ENCODE data around the gene FAM43A.

The FAM43A gene, protein sequence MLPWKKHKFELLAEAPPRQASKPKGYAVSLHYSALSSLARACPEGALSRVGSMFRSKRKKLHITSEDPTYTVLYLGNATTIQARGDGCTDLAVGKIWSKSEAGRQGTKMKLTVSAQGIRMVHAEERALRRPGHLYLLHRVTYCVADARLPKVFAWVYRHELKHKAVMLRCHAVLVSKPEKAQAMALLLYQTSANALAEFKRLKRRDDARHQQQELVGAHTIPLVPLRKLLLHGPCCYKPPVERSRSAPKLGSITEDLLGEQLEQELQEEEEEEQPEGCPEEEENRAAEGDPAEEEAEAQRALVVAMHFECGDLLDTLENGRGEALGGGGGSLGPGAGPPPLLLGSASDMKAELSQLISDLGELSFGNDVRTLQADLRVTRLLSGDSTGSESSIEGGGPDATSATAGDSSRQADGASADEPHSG

DNA sequence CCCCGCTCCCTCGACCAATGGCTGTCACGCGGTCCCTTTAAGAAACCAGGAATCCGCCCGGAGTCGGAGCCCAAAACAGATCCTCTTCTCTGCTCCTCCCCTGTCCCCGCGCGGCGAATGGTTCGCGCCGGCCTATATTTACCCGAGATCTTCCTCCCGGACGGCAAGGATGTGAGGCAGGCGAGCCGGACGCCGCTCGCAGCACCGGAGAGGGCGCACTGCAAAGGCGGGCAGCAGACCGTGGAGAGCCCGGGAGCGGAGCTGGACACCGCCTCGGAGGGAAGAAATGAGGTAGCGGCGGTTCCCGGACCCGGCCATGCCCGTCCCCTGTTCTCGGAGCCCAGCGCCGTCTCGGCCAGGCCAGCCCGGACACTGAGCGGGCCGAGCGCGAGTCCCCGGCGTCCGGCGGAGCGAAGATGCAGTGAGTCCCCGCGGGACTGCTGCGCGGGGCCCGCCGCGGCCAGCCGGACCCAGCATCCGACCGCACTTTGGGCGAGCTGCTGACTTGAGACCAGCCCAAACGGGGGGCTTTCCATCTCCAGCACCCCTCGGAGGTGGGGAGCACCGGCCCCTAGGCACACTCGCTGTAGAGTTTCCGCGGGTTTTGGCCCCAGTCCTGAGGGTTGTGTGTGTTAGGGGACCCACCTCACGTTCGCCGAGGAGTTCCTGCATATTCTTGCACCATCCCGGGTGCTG is at the start of gene FAM43A:
Gene FAM43A, plus strand, starts transcription at position 166 of the 696 bp plus-strand sequence. CDS start 944 bp downstream, outside the sequence.
- no peak for FAIRE-seq

DNA sequence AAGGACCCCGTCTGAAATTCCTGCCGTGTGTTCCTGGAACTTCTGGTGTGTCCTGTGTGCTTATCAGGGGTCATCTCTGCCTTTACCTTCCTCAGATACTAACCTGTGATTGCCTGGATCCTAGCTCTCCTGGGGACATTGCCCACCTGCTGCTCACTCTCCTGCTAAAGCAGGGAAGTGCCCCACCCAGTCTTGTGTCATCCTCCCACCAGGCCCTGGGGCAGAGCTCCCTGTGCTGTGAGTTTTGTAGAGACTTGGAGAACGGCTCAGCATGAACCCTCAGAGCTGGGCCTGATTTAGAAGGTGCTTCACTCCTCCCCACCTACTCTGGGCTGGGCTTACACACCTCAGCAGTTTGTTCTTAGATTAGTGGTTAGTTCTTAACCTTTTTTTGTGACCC is 48.6 kb upstream of the FAM43A start:
- FAIRE-seq: no peak

DNA sequence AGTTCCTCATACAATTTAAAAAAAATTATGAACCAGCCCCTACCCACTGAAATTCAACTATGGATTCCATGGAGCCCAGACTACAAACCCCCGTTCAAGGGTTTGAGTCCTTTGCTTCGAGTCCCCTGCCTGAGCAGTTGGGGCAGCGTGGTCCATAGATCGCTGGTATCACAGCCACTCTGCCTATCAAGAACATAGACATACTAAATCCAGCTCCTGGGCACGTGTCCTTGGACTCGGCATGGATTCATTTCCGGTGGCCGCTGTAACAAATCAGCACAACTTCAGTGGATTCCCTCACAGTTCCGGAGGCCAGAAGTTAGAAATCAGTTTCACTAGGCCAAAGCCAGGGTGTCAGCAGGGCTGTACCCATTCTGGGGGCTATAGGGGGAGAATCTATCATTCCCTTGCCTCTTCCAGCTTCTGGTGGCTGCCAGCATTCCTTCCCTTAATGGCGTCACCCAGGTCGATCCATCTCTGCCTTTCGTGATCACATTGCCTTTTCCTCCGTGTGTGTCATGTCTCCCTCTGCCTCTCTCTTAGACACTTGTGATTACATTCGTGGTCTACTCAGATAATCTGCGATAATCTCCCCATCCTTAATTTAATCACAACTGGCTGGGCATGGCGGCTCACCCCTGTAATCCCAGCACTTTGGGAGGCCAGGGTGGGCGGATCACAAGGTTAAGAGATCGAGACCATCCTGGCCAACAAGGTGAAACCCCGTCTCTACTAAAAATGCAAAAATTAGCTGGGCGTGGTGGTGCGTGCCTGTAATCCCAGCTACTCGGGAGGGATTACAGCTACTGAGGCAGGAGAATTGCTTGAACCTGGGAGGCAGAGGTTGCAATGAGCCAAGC is 47.9 kb upstream of the FAM43A start:
- FAIRE-seq: no peak

DNA sequence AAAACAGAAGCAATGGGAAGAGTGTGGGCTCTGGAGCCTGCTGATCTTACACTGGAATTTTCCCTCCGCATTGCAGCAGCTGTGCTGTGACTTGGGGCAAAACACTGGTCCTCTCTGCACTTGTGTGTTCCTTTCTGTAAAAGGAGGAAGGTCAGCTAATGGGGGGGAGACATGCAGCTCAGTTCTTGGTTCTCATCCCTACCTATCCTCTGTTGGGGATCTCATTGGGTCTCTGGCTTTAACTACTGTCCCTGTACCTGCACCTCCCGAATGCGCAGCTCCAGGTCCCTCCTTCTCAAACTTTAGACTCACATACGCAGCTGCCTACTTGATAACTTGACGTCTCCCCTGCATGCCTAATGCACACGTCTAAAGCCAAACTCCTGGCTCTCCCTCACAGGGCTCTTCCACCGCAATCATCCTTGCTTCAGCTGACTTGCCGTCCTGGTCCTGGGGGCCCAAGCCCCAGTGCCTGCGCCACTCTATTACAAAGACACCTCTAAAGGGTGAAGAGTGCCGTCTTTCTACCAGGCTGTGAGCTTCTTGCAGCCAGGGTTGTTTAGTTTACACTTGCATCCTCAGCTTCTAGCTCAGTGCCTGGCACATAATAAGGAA is 46.6 kb upstream of the FAM43A start:
- FAIRE-seq: no peak

DNA sequence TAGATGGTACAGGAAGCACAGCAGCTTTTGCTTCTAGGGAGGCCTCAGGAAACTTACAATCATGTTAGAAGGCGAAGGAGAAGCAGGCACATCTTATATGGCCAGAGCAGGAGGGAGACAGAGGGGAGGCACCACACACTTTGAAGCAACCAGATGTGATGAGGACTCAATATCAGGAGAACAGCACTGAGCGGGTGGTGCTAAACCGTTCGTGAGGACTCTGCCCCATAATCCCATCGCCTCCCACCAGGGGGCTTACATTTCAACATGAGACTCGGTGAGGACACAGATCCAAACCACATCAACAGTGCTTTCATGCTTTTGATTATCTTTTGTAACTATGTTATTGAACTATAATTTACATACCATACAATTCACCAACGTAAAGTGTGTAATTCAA is 44.9 kb upstream of the FAM43A start:
- FAIRE-seq: no peak

DNA sequence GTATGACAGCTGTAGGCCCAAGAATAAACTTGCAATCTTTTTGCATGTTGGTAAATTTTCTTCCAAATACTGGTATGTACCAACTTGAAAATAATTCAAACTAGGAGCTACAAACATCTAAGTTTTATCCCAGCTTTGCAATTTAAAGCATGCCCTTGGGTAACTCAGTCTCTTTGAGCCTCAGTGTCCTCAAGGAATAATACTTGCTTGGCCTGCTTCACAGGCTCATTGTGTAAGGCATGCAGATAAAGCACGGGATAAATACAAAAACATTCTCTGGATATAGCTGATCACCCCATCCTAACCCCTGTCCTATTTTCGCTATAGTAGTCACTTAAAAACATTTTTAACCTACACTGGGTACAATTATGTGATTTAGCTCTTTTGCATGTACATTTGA is 42.9 kb upstream of the FAM43A start:
- no peak for FAIRE-seq

DNA sequence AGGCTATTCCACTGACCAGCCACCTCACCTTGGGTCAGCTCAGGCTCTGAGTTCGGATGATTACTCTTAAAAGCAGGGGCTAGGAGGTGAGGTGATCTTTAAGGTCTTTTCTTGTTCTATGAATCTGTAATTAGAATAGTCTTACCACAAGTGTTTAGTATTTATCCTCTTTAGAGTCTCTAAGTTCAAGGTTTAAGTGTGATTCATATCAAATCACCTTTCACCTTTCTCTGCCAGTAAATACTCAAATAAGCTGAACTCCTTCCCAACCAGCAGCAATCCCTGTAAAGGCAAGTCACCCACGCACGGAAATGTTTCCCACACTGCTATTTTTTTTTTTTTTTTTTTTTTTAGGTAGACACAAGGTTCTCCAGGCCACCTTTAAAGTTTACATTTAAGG is 37.9 kb upstream of the FAM43A start:
- FAIRE-seq: no peak

DNA sequence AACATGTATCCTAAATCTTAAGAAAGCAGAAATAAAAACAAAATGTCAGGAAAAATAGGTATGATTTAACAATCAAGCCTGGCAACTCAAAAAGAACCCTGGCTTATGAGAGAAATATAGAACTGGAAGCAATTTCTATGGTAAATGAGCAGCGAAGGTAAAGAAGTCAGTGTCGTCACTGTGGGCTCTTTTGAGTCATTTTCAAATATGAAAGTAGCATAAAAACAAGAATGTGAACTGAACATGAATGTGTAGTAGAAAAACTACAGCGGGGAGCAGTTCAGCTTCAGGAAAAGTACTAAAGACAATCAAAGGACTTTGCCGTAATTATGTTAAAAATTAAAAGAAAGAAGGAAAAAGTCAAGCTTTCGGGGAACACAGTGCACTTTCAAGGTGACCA is 31.2 kb upstream of the FAM43A start:
- no peak for FAIRE-seq

DNA sequence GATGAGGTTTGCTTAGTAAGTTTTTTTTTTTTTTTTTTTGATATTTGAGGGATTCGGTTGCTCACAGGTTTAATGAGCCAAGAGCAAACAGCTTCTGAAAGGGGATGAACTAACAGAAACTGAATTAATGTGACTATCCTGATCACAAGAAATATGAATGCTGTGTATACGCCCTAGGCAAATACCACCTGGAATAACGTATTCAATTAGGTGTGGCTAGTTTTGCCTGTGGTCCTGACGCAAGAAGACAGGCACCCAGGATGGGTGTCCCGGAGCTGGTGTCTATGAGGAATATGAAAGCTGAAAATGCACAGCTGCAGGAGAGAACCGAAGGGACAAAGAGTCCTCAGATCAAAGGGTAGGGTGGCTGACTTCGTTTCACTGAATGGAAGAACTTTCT is 28.2 kb upstream of the FAM43A start:
- no peak for FAIRE-seq

DNA sequence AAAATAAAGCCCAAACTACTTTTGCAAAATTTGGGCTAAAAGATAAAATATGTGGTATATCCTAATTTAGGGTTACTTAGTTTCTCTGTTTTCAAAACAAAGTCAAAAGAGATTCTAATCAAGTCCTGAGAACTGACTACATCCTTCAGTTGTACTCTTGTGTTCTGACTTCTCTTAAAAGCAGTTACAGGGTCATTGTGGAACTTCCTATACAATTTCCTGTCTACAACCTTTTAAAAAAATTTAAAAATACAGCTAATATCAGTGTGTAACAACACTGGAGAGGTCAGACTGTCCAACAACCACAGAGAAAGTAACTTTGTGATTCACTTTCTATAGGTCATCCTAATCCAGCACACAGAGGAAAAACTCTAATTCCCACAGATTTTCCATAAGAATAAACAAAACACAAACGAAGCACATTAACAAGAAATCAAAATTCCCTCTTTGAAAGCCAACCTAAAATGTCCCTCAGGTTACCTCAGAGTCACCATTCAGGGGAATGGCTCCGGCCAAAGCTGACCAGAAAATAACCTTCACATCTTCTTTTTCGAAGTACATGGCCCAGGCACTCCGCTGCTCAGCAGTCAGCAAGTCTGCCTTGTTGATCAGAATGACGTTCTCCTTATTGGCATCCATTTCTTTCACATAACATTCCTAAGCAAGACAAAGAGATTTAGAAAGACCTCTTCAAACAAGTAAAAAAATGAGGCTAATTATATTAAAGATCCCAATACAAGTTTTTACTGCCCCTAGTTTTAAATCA is 27.0 kb upstream of the FAM43A start:
- no peak for FAIRE-seq

DNA sequence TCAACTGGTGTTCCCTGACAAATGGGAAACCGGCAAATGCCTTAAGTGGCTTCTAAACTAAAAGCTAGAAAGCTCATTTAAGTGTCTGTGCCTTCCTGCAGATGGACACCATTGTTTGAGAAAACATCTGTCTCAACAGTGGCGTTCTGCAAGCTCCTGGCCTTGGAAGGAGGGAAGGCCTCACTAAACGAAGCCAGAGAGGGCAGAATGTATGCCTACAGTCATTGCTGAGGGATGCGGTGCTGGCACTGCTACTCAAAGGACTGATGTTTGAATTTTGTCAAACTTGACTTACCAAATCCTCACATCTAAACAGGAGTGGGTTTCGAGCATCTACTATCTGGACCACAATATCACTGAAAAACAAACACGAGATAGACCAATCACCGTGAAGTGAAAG is 25.9 kb upstream of the FAM43A start:
- no peak for FAIRE-seq

DNA sequence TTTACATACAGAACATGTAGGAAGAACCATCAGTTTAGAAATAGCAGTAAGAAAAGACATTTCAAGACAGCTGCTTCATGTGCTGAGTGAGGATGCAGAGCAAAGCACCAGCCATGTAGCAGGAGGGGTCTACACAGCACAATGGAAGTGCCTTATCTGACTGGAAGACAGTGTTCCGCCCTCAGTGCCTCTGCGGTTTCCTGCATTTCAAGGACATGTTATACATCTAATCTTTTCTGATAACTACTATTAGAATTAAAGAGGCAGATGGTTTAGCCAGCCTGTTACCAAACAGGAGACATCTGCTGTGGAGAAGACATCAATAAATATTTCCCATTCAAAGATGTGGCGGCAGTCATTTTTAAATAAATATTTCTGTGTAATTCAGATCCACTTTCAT is 24.3 kb upstream of the FAM43A start:
- no peak for FAIRE-seq

DNA sequence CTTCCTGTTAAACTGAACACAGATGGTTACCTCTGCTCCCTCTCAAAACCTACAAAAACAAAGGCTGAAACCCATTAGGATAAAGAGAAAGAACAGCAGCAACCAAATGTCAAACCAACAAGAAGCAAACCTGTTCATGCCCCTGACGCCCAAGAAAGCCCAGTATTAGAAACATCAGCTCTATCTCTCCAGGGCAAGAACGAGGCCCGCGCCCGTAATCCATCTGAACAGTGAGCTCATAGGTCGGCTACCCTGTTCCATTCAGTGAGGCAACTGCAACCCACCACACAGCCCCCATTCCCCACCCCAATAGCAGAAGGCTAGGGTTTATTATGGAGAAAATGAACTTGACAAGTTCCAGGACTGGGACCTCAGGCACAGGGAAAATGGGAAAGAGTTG is 23.7 kb upstream of the FAM43A start:
- no peak for FAIRE-seq

DNA sequence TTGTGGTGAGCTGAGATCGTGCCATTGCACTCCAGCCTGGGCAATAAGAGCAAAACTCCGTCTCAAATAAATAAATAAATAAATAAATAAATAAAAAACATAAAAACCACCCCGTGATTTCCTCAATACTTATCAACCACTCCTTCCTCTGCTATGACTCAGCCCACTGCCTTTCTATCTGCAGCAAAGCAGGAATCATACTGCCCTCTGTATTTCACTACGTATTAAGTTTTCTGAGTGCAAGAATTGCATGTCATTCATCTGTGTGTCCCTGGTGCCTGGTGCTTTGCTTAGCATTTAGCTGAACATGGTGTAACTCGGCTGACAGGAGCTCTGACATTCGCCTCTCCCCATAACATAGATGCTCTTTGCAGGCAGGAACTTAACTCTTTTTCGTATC is 20.8 kb upstream of the FAM43A start:
- no peak for FAIRE-seq

DNA sequence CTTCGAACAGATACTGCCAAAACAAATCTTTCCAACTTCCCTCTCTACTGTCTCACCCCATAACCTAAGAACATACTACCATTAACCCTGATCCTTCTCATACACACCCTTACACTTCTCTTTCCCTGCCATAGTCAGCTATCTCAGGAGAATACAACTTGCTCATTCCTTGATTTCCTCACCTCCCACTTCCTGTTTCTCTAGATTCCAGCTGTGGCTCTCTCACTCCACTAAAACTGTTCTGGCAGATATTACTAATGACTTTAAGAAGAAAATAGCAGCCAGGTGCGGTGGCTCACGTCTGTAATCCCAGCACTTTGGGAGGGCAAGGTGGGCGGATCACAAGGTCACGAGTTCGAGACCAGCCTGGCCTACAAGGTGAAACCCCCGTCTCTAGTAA is 18.3 kb upstream of the FAM43A start:
- FAIRE-seq: no peak

DNA sequence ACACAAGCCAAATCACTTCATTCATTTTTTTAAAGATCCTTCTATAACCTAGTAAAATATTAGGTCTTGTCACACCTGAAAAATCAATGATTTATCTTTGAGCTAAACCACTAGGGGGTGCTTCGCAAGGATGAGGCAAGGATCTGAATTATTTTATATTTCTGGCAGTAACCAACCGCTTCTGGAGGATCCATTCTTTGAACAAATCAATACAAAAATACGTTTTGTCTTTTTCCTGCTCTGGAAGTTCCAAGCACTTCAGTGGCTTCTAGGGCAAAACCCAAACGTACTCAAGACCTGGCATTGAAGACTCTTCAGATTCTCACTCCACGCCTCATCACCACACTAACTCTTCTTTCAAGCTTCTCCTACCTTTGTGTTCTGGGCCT is 14.2 kb upstream of the FAM43A start:
- no peak for FAIRE-seq

DNA sequence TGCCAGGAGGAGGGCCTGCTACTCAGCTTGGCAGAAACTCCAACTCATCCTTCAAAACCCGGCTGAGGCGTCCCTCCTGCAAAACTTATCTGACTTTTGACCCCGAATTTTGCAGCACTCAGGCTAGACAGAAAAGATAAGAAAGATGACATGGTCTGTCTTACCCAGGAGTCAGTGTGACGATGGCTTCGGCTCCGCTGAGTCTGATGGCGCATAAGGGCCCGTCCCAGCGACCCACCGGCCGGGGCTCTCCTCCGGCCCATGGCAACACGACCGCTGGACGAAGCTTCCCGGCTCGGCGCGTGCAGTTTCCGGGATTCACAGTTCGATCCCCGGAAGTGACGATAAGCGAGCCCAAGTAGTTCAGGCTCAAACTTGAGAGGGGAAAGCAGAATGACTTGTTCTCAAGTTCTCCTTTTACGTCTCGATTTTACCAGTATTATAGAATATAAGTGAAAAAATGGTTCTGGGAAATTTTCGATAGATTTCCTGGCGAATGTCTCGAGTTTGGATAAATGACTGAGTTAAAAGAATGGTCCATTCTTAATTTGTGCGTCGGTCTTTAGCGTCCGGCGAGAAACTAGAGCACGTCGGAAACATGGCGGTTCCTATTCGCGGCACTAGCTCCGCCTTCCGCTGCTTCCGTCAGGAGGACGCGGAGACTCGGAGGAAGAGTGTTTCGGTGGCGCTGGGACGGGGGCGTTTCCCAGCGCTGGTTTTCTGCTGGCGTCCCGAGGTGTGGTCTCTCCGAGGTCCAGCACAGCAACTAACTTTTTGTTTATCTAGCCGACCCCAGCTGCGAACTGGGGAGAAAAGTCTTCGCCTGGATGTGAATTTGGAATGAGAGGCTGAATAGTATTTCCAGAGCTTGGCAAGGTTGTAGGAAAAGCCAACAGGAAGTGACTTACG is 13.5 kb upstream of the FAM43A start, which contains the start of gene LSG1:
Gene LSG1, minus strand, starts transcription at position 292 of the 909 bp plus-strand sequence. Its CDS starts 29 bp downstream, at position 263.
- FAIRE-seq: peak; percentile 31

DNA sequence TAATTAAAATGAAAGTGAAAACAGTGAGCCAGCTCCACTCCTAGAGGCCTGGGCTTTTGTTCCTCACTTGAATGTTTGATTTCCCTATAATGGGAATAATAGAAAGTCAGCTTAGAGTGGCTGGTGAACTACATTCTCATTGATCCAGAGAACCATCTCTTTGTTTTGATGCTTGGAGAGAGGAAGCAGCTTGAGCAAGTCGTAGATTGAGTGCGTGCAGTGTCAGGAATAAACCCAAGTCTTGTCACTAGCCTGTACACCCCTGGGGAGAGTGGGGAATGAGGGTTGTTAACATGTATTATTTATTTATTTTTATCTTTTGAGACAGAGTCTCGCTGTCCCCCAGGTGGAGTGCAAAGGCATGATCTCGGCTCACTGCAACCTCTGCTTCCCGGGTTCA is 12.8 kb upstream of the FAM43A start:
- FAIRE-seq: no peak

DNA sequence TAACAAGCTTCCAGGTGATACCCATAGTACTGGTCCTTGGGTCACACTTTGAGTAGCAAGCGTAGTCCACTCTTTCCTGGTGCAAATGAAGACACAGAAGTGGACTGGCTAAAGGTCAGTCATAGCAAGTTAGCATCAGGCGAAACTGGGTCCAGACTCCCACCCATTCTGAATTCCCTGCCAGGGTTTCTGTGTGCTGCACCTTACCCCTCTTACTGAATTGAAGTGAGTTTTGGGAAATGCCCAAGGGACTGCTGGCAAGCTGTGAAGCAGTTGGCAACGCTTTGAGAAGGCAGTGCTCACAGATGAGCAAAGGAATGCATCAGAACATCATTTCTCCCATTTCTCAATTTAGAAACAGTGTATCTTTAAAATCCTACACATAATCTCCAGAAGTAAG is 11.9 kb upstream of the FAM43A start:
- no peak for FAIRE-seq

DNA sequence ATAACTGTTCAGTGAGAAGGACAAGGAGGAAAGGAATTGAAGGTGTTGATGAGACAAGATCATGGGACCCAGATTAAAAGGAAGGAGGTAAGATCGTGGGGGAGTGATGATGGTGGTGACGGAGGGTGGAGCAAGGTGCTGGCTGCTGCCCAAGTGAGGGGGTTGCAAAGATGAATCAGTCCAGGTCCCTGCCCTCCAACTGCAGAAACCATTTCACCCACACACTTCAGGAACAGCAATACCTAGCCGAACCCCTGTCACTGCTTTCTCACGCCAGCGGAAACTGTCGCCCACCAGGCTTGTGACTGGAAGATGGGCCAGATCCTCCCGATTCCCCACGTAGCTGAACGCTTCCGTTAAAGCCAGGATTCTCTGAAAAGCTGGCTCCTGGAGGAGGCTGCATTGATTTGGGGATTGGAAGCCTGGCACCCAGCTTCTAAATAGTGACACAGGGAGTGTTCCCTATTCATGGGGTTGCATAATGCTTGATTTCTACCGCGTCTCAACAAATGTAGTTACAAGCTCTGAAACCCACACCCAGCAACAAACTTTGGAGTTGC is 10.5 kb upstream of the FAM43A start:
- no peak for FAIRE-seq

DNA sequence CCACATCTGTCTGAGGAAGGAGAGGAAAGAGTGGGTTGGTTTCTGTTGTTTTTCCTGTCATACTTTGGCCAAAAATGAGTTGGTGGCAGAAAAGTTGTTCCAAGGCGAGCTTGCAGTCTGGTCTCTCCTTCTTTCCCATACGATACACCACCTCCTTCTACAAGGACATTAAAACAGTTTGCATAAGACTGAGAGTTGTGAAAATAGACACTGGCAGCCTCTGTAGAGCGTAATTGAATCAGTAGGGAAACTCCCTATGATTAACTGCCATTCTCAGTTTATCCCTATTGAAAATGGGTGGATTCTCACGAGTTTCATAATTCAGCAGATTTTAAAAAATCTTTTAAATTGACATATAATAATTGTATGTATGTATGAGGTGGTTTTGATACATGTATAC is 10.0 kb upstream of the FAM43A start:
- no peak for FAIRE-seq

Data from colon (tissue), 2 donors.